BJ (cell line): Measurements from ENCODE around the gene SMYD3. TPM values are rescaled to one million over a fixed set of nuclear protein-coding genes. Genes with fewer than 3 reads are reported as not detected.

Experiments
- CTCF ChIA-PET: fragments of 350-600 bp; formaldehyde crosslinking; extraction: SDS; loops from one replicate; lab custom pipeline; 2021; ENCODE audit warnings: antibody characterized with exemption, inconsistent platforms; lab: Yijun Ruan, JAX
- POLR2A ChIA-PET: fragments of 300-600 bp; sonication (Branson Sonifier 250); formaldehyde crosslinking; extraction: SDS; loops from one replicate; lab custom pipeline; 2021; ENCODE audit warnings: antibody characterized with exemption; lab: Charles Lee
- DNase-seq: peaks from one replicate; pipeline ENCODE4 v3.0.0-alpha.2; 2011; ENCODE audit warnings: low read depth
- H3K27me3 ChIP-seq: 2 replicates; pipeline ENCODE4 v1.6.0; 2011; ENCODE audit warnings: low read length; ENCODE audit not compliant: control insufficient read depth, insufficient read depth
- H3K36me3 ChIP-seq: 2 replicates; pipeline ENCODE4 v1.5.1; 2011; ENCODE audit warnings: low read length; ENCODE audit not compliant: control insufficient read depth, insufficient read depth
- H3K4me3 ChIP-seq: 2 replicates; pipeline ENCODE4 v1.5.1; 2011; ENCODE audit warnings: low read depth, mild to moderate bottlenecking, control low read depth, low read length
- polyA plus RNA-seq: library from polyadenylated mRNA; depleted of rRNA; stranded (reverse); fragments of >200 nt; gene quantifications from 2 replicates; pipeline ENCODE4 v1.2.3, GENCODE V29; 2011
- TF ChIP-seq, protein P1 (sequence below): IDR thresholded peaks from 2 replicates; pipeline ENCODE4 v1.5.1; 2011; ENCODE audit warnings: low read depth, mild to moderate bottlenecking, control low read depth, inconsistent platforms, low read length, moderate library complexity; ENCODE audit not compliant: insufficient read depth

SMYD3 gene
- polyA plus RNA-seq, 1 experiment = 26.1 TPM

DNA sequence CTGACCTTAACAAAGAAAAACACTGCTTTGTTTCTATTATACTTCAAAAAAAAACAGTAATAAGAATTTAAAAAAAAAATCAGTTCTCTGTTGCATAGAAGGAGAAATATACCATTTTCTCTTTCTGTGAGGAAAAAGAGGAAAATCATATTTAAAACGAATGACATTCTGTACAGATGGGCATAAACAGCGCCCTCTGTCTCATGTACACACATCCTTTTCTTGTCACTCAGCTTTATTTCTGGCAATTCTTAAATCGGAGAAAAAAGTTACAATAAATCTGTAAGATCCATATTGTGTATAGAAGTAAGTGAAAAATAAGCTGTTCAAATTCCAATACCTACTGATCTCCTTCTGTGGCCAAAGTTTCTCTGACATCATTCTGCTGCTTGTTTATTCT lies 245.4 kb downstream of the SMYD3 start:
- CTCF ChIA-PET = interaction anchor here (0.7 kb wide), 2 partner anchors 18 to 967 kb away, joined by 3 read pairs; no protein-coding TSS in a partner anchor
- H3K36me3 ChIP-seq = no peaks in the 10 kb centered on the region
- POLR2A ChIA-PET = no interaction called here
- no peak for DNase-seq
- H3K4me3 ChIP-seq = no peak overlapping the region
- H3K27me3 ChIP-seq = no peaks in the 10 kb centered on the region
- TF ChIP-seq, protein P1, sequence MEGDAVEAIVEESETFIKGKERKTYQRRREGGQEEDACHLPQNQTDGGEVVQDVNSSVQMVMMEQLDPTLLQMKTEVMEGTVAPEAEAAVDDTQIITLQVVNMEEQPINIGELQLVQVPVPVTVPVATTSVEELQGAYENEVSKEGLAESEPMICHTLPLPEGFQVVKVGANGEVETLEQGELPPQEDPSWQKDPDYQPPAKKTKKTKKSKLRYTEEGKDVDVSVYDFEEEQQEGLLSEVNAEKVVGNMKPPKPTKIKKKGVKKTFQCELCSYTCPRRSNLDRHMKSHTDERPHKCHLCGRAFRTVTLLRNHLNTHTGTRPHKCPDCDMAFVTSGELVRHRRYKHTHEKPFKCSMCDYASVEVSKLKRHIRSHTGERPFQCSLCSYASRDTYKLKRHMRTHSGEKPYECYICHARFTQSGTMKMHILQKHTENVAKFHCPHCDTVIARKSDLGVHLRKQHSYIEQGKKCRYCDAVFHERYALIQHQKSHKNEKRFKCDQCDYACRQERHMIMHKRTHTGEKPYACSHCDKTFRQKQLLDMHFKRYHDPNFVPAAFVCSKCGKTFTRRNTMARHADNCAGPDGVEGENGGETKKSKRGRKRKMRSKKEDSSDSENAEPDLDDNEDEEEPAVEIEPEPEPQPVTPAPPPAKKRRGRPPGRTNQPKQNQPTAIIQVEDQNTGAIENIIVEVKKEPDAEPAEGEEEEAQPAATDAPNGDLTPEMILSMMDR = no peak; the same call in 1 of the 2 replicates

DNA sequence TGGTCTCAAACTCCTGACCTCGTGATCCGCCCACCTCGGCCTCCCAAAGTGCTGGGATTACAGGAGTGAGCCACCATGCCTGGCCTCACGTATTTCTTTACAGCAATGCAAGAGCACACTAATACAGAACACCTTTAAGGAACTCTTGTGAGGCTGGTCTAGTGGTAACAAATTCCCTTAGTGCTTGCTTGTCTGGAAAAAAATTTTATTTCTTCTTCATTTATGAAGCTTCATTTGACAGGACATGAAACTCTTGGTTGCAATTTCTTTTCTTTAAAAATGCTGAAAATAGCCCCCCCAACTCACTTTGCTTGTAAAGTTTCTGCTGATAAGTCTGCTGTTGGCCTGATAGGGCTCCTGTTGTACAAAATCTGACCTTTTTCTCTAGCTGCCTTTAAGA lies 248.8 kb downstream of the SMYD3 start:
- no peak overlapping the region for H3K4me3 ChIP-seq
- POLR2A ChIA-PET = no interaction called here
- H3K36me3 ChIP-seq = no peaks in the 10 kb centered on the region
- CTCF ChIA-PET = no interaction called here
- no peak for DNase-seq
- TF ChIP-seq, protein P1 = no peak
- H3K27me3 ChIP-seq = no peaks in the 10 kb centered on the region

DNA sequence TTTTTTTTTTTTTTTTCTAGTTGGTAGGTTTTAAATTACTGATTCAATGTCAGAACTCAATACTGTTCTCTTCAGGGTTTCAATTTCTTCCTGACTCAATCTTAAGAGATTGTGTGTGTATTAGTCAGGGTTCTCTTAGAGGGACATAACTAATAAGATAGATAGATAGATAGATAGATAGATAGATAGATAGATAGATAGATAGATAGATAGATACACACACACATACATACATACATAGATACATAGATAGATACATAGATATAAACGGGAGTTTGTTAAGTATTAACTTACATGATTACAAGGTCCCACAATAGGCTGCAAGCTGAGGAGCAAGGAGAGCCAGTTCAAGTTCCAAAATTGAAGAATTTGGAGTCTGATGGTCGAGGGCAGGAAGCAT lies 251.3 kb downstream of the SMYD3 start:
- POLR2A ChIA-PET = no interaction called here
- CTCF ChIA-PET = interaction anchor here (1.5 kb wide), 1 partner anchor 10 kb away, joined by 3 read pairs; no protein-coding TSS in a partner anchor
- Histone ChIP-seq H3K4me3 (no peak overlapping the region), H3K36me3 (no peaks in the 10 kb centered on the region), H3K27me3 (no peaks in the 10 kb centered on the region)
- DNase-seq = no peak
- TF ChIP-seq, protein P1 = no peak

DNA sequence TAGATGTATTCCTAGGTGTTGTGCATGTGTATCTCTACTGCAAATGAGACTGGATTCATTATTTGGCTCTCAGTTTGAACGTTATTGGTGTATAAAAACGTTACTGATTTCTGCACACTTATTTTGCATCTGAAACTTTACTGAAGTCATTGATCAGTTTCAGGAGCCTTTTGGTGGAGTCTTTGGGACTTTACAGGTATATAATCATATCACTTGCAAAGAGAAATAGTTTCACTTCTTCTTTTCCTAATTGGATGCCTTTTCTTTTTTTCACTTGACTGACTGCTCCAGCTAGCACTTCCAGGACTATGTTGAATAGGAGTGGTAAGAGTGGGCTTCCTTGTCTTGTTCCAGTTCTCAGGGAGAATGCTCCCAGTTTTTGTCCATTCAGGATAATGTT lies 252.2 kb downstream of the SMYD3 start:
- TF ChIP-seq, protein P1 = no peak
- Histone ChIP-seq H3K27me3 (no peaks in the 10 kb centered on the region), H3K4me3 (no peak overlapping the region), H3K36me3 (no peaks in the 10 kb centered on the region)
- CTCF ChIA-PET = no interaction called here
- POLR2A ChIA-PET = no interaction called here
- DNase-seq = no peak

DNA sequence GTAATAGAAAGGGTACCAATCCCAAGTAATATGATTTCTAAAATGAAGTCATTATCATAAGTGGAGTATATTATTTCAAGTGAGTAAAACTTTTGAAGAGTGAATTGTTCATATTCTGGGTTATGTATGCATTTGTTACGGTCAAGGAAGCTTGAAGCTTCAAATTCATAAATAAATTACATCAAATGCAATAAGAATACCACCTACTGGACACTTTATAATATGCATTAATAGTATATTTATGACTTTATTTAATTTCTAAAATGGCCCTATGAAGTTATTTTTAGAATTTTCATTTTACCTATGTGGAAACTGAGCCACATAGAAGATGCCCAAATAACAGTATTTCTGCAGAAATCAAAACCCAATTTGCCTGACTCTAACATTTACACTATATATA lies 260.6 kb downstream of the SMYD3 start:
- H3K4me3 ChIP-seq = no peak overlapping the region
- no peaks in the 10 kb centered on the region for H3K36me3 ChIP-seq
- ChIA-PET CTCF (no interaction called here), POLR2A (no interaction called here)
- no peak for DNase-seq
- TF ChIP-seq, protein P1 = no peak
- H3K27me3 ChIP-seq = no peaks in the 10 kb centered on the region
